BJ (cell line): ENCODE results near the gene LRBA. TPM values are rescaled to one million over a fixed set of nuclear protein-coding genes. Genes with fewer than 3 reads are reported as not detected.

Source experiments
- CTCF ChIA-PET: fragments of 350-600 bp; formaldehyde crosslinking; extraction: SDS; loops from one replicate; lab custom pipeline; 2021; ENCODE audit warnings: antibody characterized with exemption, inconsistent platforms; lab: Yijun Ruan, JAX
- POLR2A ChIA-PET: fragments of 300-600 bp; sonication (Branson Sonifier 250); formaldehyde crosslinking; extraction: SDS; loops from one replicate; lab custom pipeline; 2021; ENCODE audit warnings: antibody characterized with exemption; lab: Charles Lee
- DNase-seq: peaks from one replicate; pipeline ENCODE4 v3.0.0-alpha.2; 2011; ENCODE audit warnings: low read depth
- H3K27me3 ChIP-seq: 2 replicates; pipeline ENCODE4 v1.6.0; 2011; ENCODE audit warnings: low read length; ENCODE audit not compliant: control insufficient read depth, insufficient read depth
- H3K36me3 ChIP-seq: 2 replicates; pipeline ENCODE4 v1.5.1; 2011; ENCODE audit warnings: low read length; ENCODE audit not compliant: control insufficient read depth, insufficient read depth
- H3K4me3 ChIP-seq: 2 replicates; pipeline ENCODE4 v1.5.1; 2011; ENCODE audit warnings: low read depth, mild to moderate bottlenecking, control low read depth, low read length
- CTCF ChIP-seq: IDR thresholded peaks from 2 replicates; pipeline ENCODE4 v1.5.1; 2011; ENCODE audit warnings: low read depth, mild to moderate bottlenecking, control low read depth, inconsistent platforms, low read length, moderate library complexity; ENCODE audit not compliant: insufficient read depth
- polyA plus RNA-seq: library from polyadenylated mRNA; depleted of rRNA; stranded (reverse); fragments of >200 nt; gene quantifications from 2 replicates; pipeline ENCODE4 v1.2.3, GENCODE V29; 2011

The LRBA gene
- polyA plus RNA-seq, 1 experiment = 8.2 TPM

- CTCF ChIA-PET = no interaction called here
- no peak for DNase-seq
- Histone ChIP-seq H3K36me3 (no peaks in the 10 kb centered on the region), H3K27me3 (no peaks in the 10 kb centered on the region), H3K4me3 (no peak overlapping the region)
- TF ChIP-seq CTCF = no peak
- POLR2A ChIA-PET = no interaction called here
Observed at GRCh38 chr4:150859453-150859852, 155.6 kb downstream of the LRBA start.

- Histone ChIP-seq H3K36me3 (no peaks in the 10 kb centered on the region), H3K4me3 (no peak overlapping the region), H3K27me3 (no peaks in the 10 kb centered on the region)
- ChIA-PET CTCF (interaction anchor here (3.7 kb wide), 1 partner anchor 12 kb away, joined by 17 read pairs; no protein-coding TSS in a partner anchor), POLR2A (no interaction called here)
- TF ChIP-seq CTCF = no peak
- no peak for DNase-seq
Observed at GRCh38 chr4:150855981-150856510, 159.0 kb downstream of the LRBA start.

- POLR2A ChIA-PET = interaction anchor here (0.7 kb wide), 1 partner anchor 79 kb away, joined by 3 read pairs; no protein-coding TSS in a partner anchor
- TF ChIP-seq CTCF = no peak
- CTCF ChIA-PET = interaction anchor here (0.6 to 3.7 kb wide), 2 partner anchors 9 to 13 kb away, joined by 3 to 17 read pairs; no protein-coding TSS in a partner anchor
- Histone ChIP-seq H3K27me3 (no peaks in the 10 kb centered on the region), H3K4me3 (no peak overlapping the region), H3K36me3 (no peaks in the 10 kb centered on the region)
- no peak for DNase-seq
Observed at GRCh38 chr4:150854600-150854999, 160.5 kb downstream of the LRBA start.

GRCh38 chr4:150853882-150854281 lies 161.2 kb downstream of the LRBA start:
- no peaks in the 10 kb centered on the region for H3K27me3 ChIP-seq
- ChIA-PET POLR2A (no interaction called here), CTCF (interaction anchor here (0.6 to 3.7 kb wide), 2 partner anchors 10 to 14 kb away, joined by 3 to 17 read pairs; no protein-coding TSS in a partner anchor)
- no peak for DNase-seq
- no peak overlapping the region for H3K4me3 ChIP-seq
- no peaks in the 10 kb centered on the region for H3K36me3 ChIP-seq
- no peak for TF ChIP-seq CTCF

GRCh38 chr4:150852216-150852615 lies 162.9 kb downstream of the LRBA start:
- ChIA-PET POLR2A (no interaction called here), CTCF (no interaction called here)
- DNase-seq = no peak
- no peaks in the 10 kb centered on the region for H3K36me3 ChIP-seq
- no peak for TF ChIP-seq CTCF
- H3K27me3 ChIP-seq = no peaks in the 10 kb centered on the region
- H3K4me3 ChIP-seq = no peak overlapping the region
